Hepatocyte (in vitro differentiated cells): ENCODE results near the gene CC2D1B. TPM values are rescaled to one million over a fixed set of nuclear protein-coding genes. Genes with fewer than 3 reads are reported as not detected.

Source experiments
- DNase-seq: peaks from one replicate; pipeline ENCODE4 v3.0.0-alpha.2; 2016; ENCODE audit warnings: low spot score
- H2AFZ ChIP-seq: fragments of 200-600 bp; sonication (generic); 2 replicates; pipeline ENCODE4 v1.6.0; 2016; ENCODE audit warnings: antibody characterized with exemption, mild to moderate bottlenecking
- H3K27ac ChIP-seq: fragments of 200-600 bp; sonication (generic); 2 replicates; pipeline ENCODE4 v1.5.1; 2016; ENCODE audit warnings: mild to moderate bottlenecking
- H3K27me3 ChIP-seq: fragments of 200-600 bp; sonication (generic); 2 replicates; pipeline ENCODE4 v1.6.1; 2016
- H3K36me3 ChIP-seq: fragments of 200-600 bp; sonication (generic); replicated peaks from 2 replicates; pipeline ENCODE4 v1.5.1; 2016; ENCODE audit warnings: low read depth; ENCODE audit not compliant: insufficient read depth
- H3K4me1 ChIP-seq: fragments of 200-600 bp; sonication (generic); 2 replicates; pipeline ENCODE4 v1.5.1; 2016; ENCODE audit warnings: mild to moderate bottlenecking, moderate library complexity; ENCODE audit not compliant: insufficient read depth
- H3K4me2 ChIP-seq: fragments of 200-600 bp; sonication (generic); 2 replicates; pipeline ENCODE4 v1.6.0; 2016
- H3K4me3 ChIP-seq: fragments of 200-600 bp; sonication (generic); 2 replicates; pipeline ENCODE4 v1.5.1; 2016; ENCODE audit warnings: mild to moderate bottlenecking
- H3K79me2 ChIP-seq: fragments of 200-600 bp; sonication (generic); 2 replicates; pipeline ENCODE4 v1.6.0; 2017; ENCODE audit warnings: mild to moderate bottlenecking
- H3K9me2 ChIP-seq: fragments of 200-600 bp; sonication (generic); replicated peaks from 2 replicates; pipeline ENCODE4 v1.6.0; 2017; ENCODE audit warnings: mild to moderate bottlenecking; ENCODE audit not compliant: insufficient read depth
- H3K9me3 ChIP-seq: fragments of 200-600 bp; sonication (generic); 2 replicates; pipeline ENCODE4 v1.5.1; 2016; ENCODE audit warnings: low read depth, mild to moderate bottlenecking
- H4K20me1 ChIP-seq: fragments of 200-600 bp; sonication (generic); 2 replicates; pipeline ENCODE4 v1.6.0; 2016; ENCODE audit warnings: mild to moderate bottlenecking; ENCODE audit not compliant: insufficient read depth, poor library complexity, severe bottlenecking
- EZH2 ChIP-seq: fragments of 200-600 bp; sonication (generic); IDR thresholded peaks from 2 replicates; pipeline ENCODE4 v1.6.1; 2016; ENCODE audit warnings: antibody characterized with exemption, mild to moderate bottlenecking, borderline replicate concordance
- EZH2phosphoT487 ChIP-seq: fragments of 200-600 bp; sonication (generic); IDR thresholded peaks from one replicate; pipeline ENCODE4 v1.6.1; 2018; ENCODE audit warnings: antibody characterized with exemption, mild to moderate bottlenecking, low read depth, moderate library complexity; ENCODE audit not compliant: unreplicated experiment, severe bottlenecking
- WGBS: methylation state at CpG from one replicate; pipeline ENCODE4 v1.1.6; 2016; ENCODE audit warnings: low lambda C conversion rate; ENCODE audit errors: missing lambda C conversion rate; 5-methylcytosine and 5-hydroxymethylcytosine counted together
- polyA plus RNA-seq: library from polyadenylated mRNA; unstranded; fragments of >200 nt; fragmentation: Nextera tagmentation; extraction: Ambion mirVana; gene quantifications from 2 replicates; pipeline ENCODE4 v1.2.1, GENCODE V29; 2016
- total RNA-seq: library from RNA; depleted of rRNA; stranded (reverse); fragments of >200 nt; gene quantifications from 2 replicates; pipeline ENCODE4 v1.2.3, GENCODE V29; 2014
- TF ChIP-seq, protein P1 (sequence below): fragments of 200-600 bp; sonication (generic); IDR thresholded peaks from 2 replicates; pipeline ENCODE4 v1.5.1; 2016; ENCODE audit warnings: antibody characterized with exemption, mild to moderate bottlenecking; ENCODE audit not compliant: poor library complexity

CC2D1B gene
- total and polyA plus RNA-seq, 2 experiments from 2014 or later = 21.5 to 28.4 TPM

DNA sequence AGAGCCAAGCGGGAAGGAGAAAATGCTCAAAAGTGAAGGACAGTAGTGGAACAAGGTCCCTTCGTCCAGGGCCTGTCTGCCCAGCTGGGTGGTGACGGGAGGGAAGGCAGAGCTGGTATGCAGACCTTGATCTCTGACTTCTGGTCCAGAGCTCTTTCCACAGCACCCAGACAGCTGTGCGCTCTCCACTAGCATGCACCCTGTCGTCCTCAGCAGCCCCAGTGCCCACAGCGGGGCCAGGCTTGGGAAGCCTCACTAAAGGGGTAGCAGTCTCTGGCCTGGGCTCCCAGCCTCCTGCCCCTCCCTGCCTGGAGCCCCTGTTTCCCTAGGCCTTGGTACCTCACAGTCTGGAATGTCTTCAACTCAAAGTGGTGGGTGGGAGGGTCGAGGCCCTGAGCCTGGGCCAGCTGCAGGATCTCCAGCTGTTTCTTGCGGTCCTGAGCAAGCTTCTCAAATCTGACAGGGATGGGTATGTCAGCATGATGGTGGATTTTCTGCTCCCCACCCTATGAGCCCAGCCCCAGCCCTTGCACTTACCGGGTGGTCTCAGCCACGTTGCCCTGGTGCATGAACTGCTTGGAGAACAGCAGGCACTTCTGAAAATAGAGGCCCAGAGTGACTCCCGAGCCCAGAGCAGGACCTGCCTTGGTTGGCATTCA lies 10.0 kb downstream of the CC2D1B start:
- Histone ChIP-seq H3K4me3 (no peak overlapping the region), H4K20me1 (no peaks in the 10 kb centered on the region), H3K9me3 (no peaks in the 10 kb centered on the region), H3K36me3 (no peaks in the 10 kb centered on the region), H3K27ac (no peak overlapping the region), H3K79me2 (no peaks in the 10 kb centered on the region), H3K27me3 (no peaks in the 10 kb centered on the region), H3K4me1 (no peaks in the 10 kb centered on the region), H3K9me2 (no peaks in the 10 kb centered on the region), H2AFZ (no peak overlapping the region), H3K4me2 (no peak overlapping the region)
- DNase-seq = no peak
- TF ChIP-seq EZH2 (no peak), EZH2phosphoT487 (no peak)
- TF ChIP-seq, protein P1, sequence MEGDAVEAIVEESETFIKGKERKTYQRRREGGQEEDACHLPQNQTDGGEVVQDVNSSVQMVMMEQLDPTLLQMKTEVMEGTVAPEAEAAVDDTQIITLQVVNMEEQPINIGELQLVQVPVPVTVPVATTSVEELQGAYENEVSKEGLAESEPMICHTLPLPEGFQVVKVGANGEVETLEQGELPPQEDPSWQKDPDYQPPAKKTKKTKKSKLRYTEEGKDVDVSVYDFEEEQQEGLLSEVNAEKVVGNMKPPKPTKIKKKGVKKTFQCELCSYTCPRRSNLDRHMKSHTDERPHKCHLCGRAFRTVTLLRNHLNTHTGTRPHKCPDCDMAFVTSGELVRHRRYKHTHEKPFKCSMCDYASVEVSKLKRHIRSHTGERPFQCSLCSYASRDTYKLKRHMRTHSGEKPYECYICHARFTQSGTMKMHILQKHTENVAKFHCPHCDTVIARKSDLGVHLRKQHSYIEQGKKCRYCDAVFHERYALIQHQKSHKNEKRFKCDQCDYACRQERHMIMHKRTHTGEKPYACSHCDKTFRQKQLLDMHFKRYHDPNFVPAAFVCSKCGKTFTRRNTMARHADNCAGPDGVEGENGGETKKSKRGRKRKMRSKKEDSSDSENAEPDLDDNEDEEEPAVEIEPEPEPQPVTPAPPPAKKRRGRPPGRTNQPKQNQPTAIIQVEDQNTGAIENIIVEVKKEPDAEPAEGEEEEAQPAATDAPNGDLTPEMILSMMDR = no peak
- WGBS = 90% methylated on average over 11 of the region's 11 CpGs

- Histone ChIP-seq H3K27ac (no peak overlapping the region), H4K20me1 (no peaks in the 10 kb centered on the region), H3K4me3 (no peak overlapping the region), H3K27me3 (no peaks in the 10 kb centered on the region), H3K9me2 (no peaks in the 10 kb centered on the region), H3K79me2 (no peaks in the 10 kb centered on the region), H3K4me1 (no peaks in the 10 kb centered on the region), H3K36me3 (no peaks in the 10 kb centered on the region), H2AFZ (no peak overlapping the region), H3K9me3 (no peaks in the 10 kb centered on the region), H3K4me2 (no peak overlapping the region)
- WGBS = 94% methylated on average over 8 of the region's 8 CpGs
- no peak for TF ChIP-seq EZH2phosphoT487
- TF ChIP-seq, protein P1 = no peak
- TF ChIP-seq EZH2 = no peak
- no peak for DNase-seq
Observed at GRCh38 chr1:52355436-52355835, 10.6 kb downstream of the CC2D1B start.

GRCh38 chr1:52352690-52353089 lies 13.3 kb downstream of the CC2D1B start:
- no peak overlapping the region for H3K4me2 ChIP-seq
- TF ChIP-seq EZH2phosphoT487 (no peak), EZH2 (no peak)
- TF ChIP-seq, protein P1 = no peak
- 94% methylated on average over 7 of the region's 7 CpGs for WGBS
- no peaks in the 10 kb centered on the region for H3K36me3 ChIP-seq
- H3K4me1 ChIP-seq = no peaks in the 10 kb centered on the region
- no peaks in the 10 kb centered on the region for H3K9me3 ChIP-seq
- H2AFZ ChIP-seq = no peak overlapping the region
- no peaks in the 10 kb centered on the region for H3K9me2 ChIP-seq
- H3K27ac ChIP-seq = no peak overlapping the region
- H3K4me3 ChIP-seq = no peak overlapping the region
- no peaks in the 10 kb centered on the region for H3K27me3 ChIP-seq
- no peak for DNase-seq
- no peaks in the 10 kb centered on the region for H3K79me2 ChIP-seq
- H4K20me1 ChIP-seq = no peaks in the 10 kb centered on the region
